ENCODE measurements around the gene GLG1.
"Not testable (repeated sequence)": the region's sequence is repeated elsewhere in the genome, so short reads cannot be mapped to it uniquely, and the experiment has no call there.

Gene GLG1

GRCh38 chr16:74524926-74525325 is 82.0 kb downstream of the GLG1 start:
- Histone ChIP-seq H3K27ac (replicated peaks) (no peak overlapping the region), H3K27me3 (ENCODE audit: insufficient read depth, poor library complexity, severe bottlenecking) (no peaks in the 10 kb centered on the region), H3K4me3 (replicated peaks; ENCODE audit: insufficient read depth, low read length) (no peak overlapping the region)
- TF ChIP-seq, protein P1, sequence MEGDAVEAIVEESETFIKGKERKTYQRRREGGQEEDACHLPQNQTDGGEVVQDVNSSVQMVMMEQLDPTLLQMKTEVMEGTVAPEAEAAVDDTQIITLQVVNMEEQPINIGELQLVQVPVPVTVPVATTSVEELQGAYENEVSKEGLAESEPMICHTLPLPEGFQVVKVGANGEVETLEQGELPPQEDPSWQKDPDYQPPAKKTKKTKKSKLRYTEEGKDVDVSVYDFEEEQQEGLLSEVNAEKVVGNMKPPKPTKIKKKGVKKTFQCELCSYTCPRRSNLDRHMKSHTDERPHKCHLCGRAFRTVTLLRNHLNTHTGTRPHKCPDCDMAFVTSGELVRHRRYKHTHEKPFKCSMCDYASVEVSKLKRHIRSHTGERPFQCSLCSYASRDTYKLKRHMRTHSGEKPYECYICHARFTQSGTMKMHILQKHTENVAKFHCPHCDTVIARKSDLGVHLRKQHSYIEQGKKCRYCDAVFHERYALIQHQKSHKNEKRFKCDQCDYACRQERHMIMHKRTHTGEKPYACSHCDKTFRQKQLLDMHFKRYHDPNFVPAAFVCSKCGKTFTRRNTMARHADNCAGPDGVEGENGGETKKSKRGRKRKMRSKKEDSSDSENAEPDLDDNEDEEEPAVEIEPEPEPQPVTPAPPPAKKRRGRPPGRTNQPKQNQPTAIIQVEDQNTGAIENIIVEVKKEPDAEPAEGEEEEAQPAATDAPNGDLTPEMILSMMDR (IDR thresholded peaks at IDR 0.05; ENCODE audit: insufficient read depth, low read length), result no peak
- TF ChIP-seq GABPA (IDR thresholded peaks at IDR 0.05; ENCODE audit: low read depth), result no peak
- no peak for TF ChIP-seq POLR2AphosphoS5 (IDR thresholded peaks at IDR 0.05; ENCODE audit: low read depth)
- no peak for TF ChIP-seq SPI1 (IDR thresholded peaks at IDR 0.05; ENCODE audit: borderline replicate concordance, low read depth)
- TF ChIP-seq, protein P2, sequence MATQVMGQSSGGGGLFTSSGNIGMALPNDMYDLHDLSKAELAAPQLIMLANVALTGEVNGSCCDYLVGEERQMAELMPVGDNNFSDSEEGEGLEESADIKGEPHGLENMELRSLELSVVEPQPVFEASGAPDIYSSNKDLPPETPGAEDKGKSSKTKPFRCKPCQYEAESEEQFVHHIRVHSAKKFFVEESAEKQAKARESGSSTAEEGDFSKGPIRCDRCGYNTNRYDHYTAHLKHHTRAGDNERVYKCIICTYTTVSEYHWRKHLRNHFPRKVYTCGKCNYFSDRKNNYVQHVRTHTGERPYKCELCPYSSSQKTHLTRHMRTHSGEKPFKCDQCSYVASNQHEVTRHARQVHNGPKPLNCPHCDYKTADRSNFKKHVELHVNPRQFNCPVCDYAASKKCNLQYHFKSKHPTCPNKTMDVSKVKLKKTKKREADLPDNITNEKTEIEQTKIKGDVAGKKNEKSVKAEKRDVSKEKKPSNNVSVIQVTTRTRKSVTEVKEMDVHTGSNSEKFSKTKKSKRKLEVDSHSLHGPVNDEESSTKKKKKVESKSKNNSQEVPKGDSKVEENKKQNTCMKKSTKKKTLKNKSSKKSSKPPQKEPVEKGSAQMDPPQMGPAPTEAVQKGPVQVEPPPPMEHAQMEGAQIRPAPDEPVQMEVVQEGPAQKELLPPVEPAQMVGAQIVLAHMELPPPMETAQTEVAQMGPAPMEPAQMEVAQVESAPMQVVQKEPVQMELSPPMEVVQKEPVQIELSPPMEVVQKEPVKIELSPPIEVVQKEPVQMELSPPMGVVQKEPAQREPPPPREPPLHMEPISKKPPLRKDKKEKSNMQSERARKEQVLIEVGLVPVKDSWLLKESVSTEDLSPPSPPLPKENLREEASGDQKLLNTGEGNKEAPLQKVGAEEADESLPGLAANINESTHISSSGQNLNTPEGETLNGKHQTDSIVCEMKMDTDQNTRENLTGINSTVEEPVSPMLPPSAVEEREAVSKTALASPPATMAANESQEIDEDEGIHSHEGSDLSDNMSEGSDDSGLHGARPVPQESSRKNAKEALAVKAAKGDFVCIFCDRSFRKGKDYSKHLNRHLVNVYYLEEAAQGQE (IDR thresholded peaks at IDR 0.05; ENCODE audit: insufficient replicate concordance, low read depth), result no peak
- no peak for DNase-seq (ENCODE audit: low read depth in 1 of 2, low spot score in 1 of 2)

DNA sequence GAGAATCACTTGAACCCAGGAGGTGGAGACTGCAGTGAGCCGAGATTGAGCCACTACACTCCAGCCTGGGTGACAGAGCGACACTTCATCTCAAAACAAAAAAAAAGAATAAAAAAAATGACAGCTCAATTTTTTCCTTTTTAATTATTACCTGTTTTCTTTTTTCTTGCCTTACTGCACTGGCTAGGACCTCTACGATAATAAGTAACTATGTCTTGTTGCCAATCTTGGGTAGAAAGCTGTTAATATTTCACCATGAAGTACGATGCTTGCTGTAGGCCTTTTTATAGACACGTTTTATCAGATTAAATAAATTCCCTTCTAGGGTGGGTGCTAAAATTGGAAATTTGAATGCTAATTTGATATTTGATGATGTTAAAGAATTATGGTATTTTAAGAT is 82.8 kb downstream of the GLG1 start:
- TF ChIP-seq POLR2AphosphoS5 (IDR thresholded peaks at IDR 0.05; ENCODE audit: low read depth) (no peak), SPI1 (IDR thresholded peaks at IDR 0.05; ENCODE audit: borderline replicate concordance, low read depth) (no peak), GABPA (IDR thresholded peaks at IDR 0.05; ENCODE audit: low read depth) (no peak)
- TF ChIP-seq, protein P1 (IDR thresholded peaks at IDR 0.05; ENCODE audit: insufficient read depth, low read length), result no peak
- TF ChIP-seq, protein P2 (IDR thresholded peaks at IDR 0.05; ENCODE audit: insufficient replicate concordance, low read depth), result no peak
- Histone ChIP-seq H3K27ac (replicated peaks) (no peak overlapping the region), H3K4me3 (replicated peaks; ENCODE audit: insufficient read depth, low read length) (no peak overlapping the region), H3K27me3 (ENCODE audit: insufficient read depth, poor library complexity, severe bottlenecking) (no peaks in the 10 kb centered on the region)
- DNase-seq (ENCODE audit: low read depth in 1 of 2, low spot score in 1 of 2), result no peak

DNA sequence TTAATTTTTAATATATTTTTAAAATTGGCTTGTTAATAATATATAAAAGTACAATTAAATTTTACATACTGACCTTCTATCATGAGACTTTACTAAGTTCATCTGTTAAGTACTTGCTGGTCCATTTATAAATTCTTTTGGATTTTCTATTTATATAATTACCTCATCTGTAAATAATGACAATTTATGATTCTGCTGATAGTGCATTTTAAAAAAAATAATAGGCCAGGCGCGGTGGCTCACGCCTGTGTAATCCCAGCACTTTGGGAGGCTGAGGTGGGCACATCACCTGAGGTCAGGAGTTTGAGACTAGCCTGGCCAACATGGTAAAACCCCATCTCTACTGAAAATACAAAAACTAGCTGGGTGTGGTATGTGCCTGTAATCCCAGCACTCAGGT is 83.2 kb downstream of the GLG1 start:
- DNase-seq (ENCODE audit: low read depth in 1 of 2, low spot score in 1 of 2); H3K27ac ChIP-seq (replicated peaks); H3K27me3 ChIP-seq (ENCODE audit: insufficient read depth, poor library complexity, severe bottlenecking); H3K4me3 ChIP-seq (replicated peaks; ENCODE audit: insufficient read depth, low read length): not testable (repeated sequence)

GRCh38 chr16:74522160-74522559 is 84.8 kb downstream of the GLG1 start:
- Histone ChIP-seq H3K27me3 (ENCODE audit: insufficient read depth, poor library complexity, severe bottlenecking) (no peaks in the 10 kb centered on the region), H3K27ac (replicated peaks) (no peak overlapping the region), H3K4me3 (replicated peaks; ENCODE audit: insufficient read depth, low read length) (no peak overlapping the region)
- TF ChIP-seq, protein P2 (IDR thresholded peaks at IDR 0.05; ENCODE audit: insufficient replicate concordance, low read depth), result no peak
- TF ChIP-seq, protein P1 (IDR thresholded peaks at IDR 0.05; ENCODE audit: insufficient read depth, low read length), result no peak
- TF ChIP-seq POLR2AphosphoS5 (IDR thresholded peaks at IDR 0.05; ENCODE audit: low read depth) (no peak), GABPA (IDR thresholded peaks at IDR 0.05; ENCODE audit: low read depth) (no peak), SPI1 (IDR thresholded peaks at IDR 0.05; ENCODE audit: borderline replicate concordance, low read depth) (no peak)
- no peak for DNase-seq (ENCODE audit: low read depth in 1 of 2, low spot score in 1 of 2)
